NCI-H69 (cell line): ENCODE results near the gene FBXO30.
A peak's percentile ranks its signal among the peaks of the same experiment; 100 is the strongest.

Experiments
- DNase-seq: peaks from one replicate; lab custom pipeline; 2025; lab: John Stamatoyannopoulos, UW

The FBXO30 gene

DNA sequence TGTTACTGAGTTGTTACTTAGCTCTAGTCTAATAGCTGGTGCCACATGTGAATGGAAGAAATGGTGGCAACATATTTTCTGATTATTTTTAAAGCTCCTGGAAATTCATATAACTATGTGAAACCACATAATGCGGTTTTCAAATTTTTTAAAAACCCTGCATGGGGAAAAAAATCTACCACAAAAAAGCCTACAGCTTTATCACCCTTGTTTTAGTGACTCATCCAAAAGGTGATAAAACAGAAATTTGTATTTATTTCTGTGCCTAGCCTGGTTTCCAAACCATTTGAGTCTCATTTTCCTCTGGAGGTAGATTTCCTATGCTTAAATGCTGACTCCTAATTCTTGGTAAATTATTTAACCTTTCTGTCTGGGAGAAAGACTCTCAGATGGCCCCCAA is 5.4 kb upstream of the FBXO30 start:
- no peak for DNase-seq

DNA sequence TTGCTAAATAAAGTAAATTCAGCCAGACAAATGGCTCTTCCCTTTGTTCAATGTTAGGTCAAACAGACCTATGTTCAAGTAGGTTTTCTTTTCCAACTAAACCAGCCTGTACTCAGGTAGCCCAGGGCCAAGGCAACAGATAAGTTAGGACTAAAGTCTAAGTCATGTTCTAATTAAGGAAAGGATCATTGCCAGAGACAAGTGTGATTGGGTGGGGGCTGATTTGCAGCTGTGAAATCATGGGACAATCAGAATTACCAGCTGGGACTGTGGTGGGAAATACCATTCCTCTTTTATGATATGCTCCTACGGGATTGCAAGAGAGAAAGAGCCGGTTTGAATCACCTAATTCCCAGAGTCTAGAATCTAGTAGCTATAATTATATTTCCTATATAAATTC is 4.2 kb upstream of the FBXO30 start:
- DNase-seq: no peak

DNA sequence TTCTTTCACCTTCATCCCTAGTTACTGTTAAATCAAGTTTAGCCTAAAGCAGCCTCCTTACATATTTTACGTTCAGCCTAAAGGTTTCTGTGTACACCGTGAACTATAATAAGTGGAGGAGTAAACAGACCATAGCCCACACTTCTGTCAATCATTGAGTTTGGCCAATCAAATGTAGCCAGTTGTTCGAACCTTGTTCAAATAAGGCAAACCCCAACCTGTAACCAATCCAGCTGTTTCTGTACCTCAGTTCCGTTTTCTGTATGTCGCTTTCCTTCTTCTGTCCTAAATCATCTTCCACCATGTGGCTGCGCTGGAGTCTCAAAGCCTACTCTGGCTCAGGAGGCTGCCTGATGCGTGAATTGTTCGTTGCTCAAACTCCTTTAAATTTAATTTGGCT is 1.8 kb upstream of the FBXO30 start:
- no peak for DNase-seq

DNA sequence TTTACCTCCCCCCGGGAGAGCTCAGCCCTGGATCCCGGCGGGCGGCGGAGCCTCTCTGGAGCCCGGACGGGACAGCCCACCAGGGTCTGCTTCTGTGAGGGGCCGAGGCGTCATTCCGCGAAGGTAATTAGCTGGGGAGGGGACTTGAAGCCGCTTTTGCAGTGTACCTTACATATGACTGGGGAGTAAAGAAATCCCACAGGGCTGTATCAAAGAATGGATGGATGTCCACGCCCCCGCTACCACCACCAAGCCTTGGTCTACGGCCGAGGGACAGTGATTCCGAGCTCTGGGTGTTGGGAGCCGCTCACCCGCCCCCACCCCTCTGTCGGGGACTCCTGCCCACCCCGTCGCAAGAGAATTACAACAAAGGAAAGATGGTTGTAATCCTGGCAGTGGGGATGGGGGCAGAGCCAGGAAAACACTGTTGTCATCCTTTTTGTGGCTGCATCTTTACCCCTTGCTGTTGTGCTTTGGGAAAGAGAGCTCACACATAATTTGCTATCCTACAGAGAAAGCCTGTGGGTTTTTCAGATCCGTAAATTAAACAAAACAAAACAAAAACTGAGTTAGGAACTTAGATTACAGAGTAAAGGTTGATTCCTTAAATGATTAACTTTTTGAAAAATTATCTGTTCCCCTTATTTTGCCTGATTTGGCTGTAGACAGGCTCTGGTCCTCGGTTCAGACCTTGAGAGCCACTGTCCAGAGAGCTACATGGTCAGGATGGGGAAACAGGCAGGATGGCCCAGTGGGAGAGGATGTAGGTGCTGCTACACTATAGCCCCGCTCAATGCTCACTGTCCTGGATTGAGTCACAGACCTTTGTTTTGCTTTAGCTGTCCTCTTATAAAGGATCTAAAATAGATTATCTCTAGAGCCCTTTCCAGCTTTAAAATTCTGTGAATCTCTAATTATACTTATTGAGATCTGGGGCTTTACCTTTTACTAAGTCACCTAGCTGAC is 997 bp upstream of the FBXO30 start:
- DNase-seq: peak; percentile 73

DNA sequence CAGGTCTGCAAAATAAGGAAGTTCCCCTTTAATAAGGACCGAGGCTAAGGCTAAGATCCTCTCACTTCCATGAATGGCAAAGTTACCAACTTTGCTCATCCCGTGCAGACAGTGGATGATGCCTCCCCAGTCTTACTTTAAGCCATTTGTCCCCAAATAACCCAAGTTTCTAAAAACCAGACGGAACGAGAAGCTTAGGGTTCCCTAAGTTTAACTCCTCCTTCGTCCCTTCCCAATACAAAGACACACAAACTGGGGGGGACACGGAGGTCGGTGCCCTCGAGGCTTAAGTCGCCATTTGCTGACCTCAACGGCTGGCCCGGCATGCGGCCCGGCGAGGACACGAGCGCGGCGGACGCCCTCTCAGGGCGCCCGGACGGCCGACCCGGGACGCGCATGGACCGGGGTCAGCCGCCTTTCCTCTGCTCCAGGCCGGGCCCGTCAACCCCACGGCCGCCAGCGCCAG is 527 bp downstream of the FBXO30 start:
- peak; percentile 68 for DNase-seq

DNA sequence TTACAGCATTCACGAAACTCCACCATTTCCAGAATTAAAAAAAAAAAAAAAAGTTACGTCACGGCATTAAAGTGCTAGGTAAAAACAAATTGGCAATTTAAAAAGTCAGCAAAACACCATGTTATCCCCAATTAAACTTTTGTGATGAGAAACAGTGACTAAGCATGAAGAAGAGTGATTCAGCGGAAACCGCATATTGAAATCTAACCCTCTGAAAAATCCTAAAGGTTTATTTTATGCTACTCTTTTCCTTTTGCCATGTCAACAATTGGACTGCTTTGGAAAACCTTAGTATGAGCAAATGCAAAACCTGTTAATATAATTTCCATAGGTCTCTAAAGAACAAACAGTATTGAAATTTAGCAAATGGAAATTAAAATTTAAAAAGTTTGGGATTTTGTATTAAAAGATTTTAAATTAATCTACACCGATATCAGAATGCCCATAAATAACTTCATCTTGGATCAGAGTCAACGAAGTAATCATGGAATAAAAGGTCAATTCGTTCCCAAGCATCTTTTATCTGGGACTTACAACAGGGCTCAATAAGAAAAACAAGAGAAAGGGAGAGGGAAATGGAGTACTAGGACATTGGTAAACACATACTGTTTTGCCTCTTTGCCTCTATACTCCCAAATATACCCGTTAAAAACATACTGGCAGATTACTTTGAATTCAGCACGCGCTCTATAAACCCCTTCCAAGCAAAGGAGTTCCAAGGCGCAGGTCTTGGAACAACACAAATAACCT is 1.1 kb downstream of the FBXO30 start:
- no peak for DNase-seq

DNA sequence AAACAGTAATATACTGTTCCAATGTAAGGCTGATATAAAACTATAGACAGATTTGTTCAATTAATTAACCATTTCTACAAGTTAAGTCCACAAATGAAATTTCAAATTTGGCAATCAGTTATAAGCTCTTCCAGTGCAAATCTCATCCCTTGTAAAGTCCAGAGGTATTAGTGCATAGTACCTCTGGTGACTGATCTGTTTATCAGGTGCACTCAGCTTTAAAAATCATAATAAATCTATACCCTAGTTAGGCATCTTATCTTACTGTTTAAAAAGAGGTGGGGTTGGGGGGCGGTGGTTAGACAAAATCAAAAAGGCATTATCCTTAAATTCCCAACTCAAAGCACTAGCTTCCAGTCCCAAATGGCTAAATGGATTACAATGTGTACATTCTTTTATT is 2.9 kb downstream of the FBXO30 start:
- no peak for DNase-seq

DNA sequence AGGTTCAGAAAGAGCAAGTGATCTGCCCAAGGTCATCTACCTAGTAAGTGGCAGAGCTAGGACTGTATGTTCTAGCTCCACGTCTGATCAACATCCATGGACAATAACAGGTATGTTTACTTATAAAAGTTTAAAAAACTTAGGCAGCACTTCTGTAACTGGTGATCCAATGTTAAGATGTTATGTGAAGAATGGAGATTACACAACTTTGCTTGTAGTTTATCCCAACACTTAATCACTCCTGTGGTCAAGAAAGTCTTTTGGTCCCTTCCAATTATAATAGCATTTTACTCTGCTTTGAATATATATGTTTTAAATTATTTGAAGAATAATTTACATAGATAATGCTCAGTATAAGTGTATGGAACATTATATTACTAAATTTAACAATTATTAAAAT is 4.8 kb downstream of the FBXO30 start:
- DNase-seq: no peak

DNA sequence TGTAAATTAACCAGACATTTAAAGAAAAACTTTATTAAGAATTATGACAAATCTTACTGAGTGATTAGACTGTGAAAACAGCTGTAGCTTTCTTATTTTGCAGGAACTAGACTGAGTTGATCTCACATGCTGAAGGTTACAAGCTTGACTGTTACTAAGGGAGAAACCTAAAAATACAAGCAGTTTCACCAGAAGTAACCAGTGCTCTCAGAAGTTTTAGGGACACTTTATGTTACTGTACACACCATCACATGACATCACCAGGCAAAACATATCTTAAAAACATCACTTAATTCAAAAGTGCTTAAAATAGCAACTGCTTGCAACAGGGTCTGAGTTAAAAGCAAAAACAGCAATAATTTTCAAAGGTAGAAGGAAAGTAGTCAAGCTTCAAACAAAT is 5.4 kb downstream of the FBXO30 start:
- DNase-seq: no peak

DNA sequence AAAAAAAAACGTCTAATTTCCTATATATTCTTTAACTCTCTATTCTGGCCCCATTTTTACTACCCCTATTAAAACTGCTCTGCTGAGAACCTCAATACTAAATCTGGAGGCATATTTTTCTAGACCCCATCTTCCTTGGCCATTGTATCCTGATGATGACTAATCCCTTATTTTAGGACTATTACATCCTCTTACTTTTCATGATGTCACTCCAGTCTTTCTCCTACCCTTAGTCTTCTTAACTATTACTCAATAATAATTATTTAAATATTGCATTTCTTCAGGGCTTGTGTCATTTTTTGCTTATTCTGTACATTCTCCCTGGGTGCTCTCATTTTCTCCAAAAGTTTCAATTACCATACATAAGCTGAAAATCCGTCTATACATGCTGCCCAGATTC is 6.4 kb downstream of the FBXO30 start:
- DNase-seq: no peak

DNA sequence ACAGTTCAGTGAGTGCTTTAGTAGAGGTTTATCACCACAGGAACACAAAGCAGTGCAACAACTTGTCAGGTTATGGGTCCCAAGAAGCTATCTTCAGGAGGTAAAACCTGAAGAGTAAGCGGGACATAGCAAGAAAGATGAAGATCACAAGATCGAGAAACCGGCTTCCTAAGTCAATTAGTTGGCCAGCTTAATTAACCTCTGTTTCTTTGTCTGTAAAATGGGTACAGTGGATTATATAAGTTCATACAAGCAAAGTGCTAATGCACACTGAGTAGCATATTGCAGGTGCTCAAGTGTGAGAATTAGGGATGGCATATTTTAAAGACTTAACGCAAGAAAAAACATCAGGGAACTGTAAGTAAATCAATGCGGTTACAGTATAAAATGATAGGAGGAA is 12.5 kb downstream of the FBXO30 start:
- no peak for DNase-seq

DNA sequence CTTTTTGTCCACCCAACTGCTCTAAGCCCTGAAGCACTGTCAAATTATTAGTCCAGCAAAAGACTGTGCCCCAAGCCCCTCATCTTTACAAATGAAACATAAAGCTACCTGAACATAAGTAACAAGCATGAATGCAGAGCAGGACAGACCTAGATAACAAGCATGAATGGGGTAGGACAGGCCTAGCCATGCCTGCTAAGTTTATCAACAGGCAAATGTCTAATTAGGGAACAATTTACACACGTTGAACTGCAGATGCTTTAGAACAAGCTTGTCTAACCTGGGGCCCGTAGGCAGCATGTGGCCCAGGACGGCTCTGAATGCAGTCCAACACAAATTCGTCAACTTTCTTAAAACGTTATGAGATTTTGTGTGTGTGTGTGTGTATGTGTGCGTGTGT is 13.6 kb downstream of the FBXO30 start:
- DNase-seq: no peak

DNA sequence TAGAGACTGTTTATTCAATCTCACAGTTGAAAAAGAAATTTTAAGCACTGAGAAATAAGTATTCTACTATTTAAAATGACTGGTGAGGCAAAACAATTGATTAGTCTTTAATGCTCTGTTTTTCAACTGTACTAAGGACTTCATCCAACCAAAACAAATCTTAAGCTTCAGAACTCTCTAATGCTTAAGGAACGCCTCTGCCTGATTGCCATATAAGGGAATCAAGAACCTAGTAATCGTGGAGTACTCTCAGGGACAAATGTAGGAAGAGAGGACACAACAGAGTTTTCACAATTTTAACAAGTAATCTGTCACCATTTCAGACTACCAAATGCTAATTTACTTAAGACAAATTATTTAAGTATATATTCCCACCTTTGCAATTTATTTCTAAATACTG is 16.1 kb downstream of the FBXO30 start:
- DNase-seq: no peak

DNA sequence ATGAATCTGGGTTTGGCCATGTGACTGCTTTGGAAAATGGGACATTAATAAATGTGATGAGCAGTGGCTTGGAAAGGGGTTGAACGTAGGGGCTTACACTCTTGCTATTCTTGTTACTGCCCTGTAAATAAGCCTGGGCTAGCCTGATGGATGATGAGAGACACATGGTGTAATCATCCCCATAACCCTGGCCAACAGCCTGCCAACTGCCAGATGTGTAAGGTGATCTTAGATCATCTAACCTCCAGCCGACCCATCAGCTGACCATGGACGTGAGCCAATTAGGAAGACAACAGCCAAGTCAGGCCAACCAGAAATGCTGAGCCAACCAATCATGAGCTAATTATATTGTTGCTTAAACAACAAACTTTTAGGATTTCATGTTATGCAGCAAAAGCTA is 25.2 kb downstream of the FBXO30 start:
- peak; percentile 10 for DNase-seq

DNA sequence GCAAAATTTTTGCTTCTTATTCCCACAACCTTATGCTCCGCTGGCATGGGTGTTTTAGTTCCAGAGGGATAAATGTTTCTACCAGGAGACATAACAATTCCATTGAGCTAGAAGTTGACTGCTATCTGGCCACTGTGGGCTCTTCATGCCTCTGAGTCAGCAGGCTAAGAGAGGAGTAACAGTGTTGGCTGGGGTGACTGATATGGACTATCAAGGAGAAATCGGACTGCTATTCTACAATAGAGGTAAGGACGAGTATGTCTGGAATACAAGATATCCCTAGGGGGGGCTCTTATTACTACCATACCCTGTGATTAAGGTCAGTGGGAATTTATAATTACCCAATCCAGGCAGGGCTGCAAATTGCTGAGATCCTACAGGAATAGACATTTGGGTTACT is 26.9 kb downstream of the FBXO30 start:
- peak; percentile 66 for DNase-seq

DNA sequence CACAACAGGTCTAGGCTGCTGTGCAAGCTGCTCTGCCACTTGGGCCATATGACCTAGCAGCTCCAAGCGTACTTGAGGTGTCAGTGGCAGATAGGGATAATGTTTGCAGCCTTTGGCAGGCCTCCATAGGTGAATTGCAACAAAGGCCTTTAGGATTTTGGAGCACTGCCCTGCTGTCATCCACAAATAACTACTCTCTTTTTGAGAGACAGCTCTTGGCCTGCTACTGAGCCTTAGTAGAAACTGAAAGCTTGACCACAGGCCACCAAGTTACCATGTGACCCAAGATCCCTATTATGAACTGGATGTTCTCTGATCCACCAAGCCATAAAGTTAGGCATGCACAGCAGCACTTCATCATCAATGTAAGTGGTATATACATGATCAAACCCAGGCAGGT is 29.9 kb downstream of the FBXO30 start:
- no peak for DNase-seq

DNA sequence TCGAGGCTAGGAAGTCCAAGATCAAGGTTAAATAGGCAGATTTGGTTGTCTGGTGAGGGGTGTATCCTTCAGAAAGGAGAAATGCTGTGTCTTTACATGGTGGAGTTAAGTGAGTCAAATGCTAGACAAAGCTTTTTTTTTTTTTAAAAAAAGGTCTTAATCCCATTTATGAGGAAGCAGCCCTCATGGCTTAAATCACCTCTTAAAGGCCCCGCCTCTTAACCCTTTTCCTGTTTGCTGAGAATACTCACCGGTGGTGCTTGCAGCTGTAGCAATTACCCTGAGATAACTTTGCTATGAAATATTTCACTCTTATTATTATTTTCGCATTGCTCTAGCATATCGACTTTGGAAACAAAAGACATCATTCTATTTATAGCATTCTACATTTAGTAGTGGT is 30.8 kb downstream of the FBXO30 start:
- no peak for DNase-seq

DNA sequence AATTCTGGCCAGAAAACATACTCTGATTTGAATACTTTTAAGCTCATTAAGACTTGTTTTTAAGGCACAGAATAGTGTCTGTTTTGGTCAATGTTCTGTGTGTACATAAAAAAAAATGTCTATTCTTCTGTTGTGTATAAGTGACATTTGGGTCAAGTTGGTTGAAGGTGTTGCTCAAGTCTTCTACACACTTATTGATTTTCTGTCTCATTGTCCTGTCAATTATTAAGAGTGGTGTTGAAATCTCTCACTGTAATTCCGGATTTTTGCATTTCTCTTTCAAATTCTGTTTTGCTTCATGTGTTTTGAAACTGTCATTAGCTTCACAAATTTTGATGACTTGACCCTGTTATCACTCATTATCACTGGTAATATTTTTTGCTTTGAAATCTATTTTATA is 41.7 kb downstream of the FBXO30 start:
- no peak for DNase-seq

DNA sequence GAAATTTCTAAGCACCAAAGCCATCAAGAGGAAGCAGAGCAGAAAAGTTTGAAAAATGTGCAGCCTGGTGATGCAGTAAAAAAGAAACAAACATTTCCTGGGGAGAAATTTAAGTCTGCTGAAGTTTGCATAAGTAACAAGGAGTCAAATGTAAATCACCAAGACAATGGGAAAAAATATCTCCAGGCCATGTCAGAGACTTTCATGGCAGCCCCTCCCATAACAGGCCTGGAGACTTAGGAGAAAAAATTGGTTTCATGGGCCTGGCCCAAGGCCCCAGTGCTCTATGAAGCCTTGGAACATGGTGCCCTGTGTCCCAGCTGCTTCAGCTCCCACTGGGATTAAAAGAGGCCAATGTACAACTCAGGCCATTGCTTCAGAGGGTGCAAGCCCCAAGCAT is 49.1 kb downstream of the FBXO30 start:
- no peak for DNase-seq

DNA sequence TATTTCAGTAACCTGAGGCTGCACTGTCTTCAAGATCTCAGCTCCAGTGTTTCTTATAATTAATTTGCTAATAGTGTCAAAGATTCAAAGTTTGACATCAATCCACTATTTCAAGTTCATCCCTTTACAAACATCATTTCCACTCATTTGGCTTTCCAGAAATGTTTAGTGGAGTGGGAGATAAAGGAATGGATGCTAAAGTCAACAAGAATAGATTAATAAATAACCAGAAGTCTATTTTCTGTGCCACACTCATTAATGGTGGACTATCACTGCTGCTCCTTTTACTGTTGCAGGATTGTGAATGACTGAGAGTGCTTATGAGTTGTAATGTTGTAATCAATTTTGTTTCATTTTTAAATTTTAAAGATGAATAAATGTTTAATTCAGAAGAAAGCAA is 50.9 kb downstream of the FBXO30 start:
- no peak for DNase-seq

DNA sequence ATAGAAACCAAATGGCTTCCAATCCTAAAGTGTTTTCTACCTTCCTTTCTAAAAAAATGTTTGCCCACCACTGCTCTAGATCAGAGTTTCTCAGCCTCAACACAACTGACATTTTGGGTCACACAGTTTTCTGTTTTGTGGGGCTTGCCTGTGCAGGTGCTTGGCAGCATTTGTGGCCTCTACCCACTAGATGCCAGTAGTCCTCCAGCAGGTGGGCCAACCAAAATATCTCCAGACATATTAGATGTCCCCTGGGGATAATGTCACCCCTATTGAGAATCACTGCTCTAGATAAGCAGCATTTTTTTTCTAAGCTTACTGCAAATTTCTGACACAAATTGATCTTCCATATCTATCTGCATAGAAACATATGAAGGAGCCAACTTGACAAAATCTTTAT is 53.0 kb downstream of the FBXO30 start:
- peak; percentile 14 for DNase-seq

DNA sequence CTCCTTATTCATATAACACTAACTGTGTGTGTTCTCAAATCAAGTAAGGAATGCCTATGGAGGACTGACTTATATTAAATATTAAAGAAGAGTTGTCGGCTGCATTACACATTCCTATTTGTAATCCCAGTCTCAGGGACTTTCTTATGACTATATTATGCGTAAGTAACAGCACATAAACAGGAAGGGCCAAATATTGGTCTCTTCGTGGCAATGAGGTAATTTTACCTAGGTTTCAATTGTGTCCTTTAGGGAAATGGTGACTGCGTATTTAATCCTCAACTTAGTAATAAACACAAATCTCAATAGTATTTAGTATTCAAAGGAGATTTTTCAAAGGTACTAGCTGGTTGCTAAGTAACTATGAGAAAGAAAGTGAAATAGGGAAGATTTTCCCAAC is 56.5 kb downstream of the FBXO30 start:
- no peak for DNase-seq

DNA sequence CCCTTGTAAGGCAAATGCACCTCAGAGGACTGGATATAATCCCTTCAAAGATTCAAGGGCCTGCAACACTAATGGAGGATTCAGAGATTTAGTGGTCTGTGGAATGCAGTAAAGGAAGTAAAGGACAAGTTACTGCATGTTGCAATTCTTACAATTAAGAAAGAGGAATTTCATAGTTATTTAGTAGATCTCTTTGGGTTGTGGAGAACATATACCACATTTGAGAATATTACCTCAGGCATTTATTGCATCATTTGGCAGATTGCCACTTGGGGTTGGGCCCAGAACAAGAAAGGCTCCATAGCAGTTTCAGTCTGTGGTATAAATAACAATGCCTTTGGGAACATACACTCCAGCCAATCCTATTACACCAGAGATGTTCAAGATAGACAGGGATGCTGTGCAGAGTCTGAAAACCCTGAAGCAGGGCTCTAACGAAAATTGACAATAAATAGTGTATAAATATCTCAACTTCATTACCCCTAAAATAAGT is 58.4 kb downstream of the FBXO30 start:
- peak; percentile 67 for DNase-seq
